ENCODE data around the gene LMTK3. TPM values are rescaled to one million over a fixed set of nuclear protein-coding genes. Genes with fewer than 3 reads are reported as not detected.

The LMTK3 gene
- total RNA-seq, 1 donor from 2014 or later = 4.2 TPM

- DNase-seq (ENCODE audit: low read depth) = no peak
- TF ChIP-seq CTCF (conservative IDR thresholded peaks at IDR 0.05; ENCODE audit: low read depth, low read length) = no peak
Observed at GRCh38 chr19:48548253-48548911, 36.7 kb upstream of the LMTK3 start.

DNA sequence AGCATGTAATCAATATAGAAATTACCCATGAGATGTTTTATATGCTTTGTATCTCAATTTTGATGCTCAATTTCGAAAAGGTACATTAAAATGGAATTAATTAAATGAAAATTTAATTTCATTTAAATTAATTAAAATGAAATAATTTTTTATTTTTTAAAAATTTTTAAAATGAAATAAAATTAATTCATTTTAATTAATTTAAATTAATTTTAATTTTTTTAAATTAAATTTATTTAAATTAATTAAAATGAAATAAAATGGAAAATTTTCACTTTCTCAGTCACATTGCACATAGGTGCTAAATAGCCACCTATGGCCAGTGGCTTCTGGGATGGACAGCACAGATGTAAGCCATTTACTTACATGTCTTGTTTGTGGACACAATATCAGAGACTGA lies 36.1 kb upstream of the LMTK3 start:
- H3K4me3 ChIP-seq (ENCODE audit: low read depth, low read length) = no peak overlapping the region
- TF ChIP-seq CTCF (conservative IDR thresholded peaks at IDR 0.05; ENCODE audit: low read depth, low read length) = no peak

More at GRCh38 chr19:48548253-48548911, 36.7 kb upstream of the LMTK3 start:
- H3K4me3 ChIP-seq (ENCODE audit: low read depth, low read length) = no peak overlapping the region

DNA sequence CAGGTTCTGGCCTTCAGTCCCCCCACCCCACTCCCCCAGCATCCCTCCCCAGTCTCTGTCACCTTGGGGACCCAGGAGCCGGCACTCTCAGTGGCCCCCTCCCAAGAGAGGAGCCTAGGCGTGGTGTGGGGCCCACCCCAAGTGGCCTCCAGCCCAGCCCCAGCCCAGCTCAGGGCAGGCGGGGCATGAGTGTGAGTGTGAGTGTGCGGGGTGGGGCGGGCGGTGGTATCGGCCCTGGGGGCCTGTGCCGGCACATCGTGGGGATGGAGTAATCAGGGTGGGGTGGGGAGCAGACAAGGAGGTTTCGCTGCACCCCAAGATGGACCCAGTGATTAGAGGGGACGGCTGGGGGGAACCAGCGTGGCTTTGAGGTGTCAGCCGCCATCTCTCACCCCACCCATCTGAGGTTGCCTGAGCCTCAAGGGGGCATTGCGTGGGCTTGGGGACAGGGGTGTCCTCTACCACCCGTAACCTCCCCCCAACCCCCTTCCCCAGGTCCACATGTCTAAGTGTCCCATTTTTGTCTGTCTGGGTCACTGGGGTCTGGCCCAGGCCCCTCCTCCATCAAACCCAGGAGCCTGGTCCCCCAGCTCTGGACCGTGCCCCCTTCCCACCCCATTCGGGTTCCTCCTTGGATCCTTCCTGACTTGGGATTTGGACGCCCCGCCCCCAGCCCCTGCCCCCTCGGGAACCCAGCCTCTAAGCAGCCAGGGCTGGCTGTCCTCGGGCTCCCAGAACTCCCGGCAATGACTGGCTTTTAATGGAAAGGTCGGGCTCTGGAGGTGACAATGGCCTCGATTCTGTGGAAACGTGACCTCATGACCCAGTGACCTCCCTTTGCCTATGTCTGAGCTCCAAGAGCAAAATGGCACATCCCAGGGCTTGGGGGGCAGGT lies 33.5 kb upstream of the LMTK3 start:
- TF ChIP-seq CTCF (conservative IDR thresholded peaks at IDR 0.05; ENCODE audit: low read depth, low read length) = no peak
- no peak overlapping the region for H3K4me3 ChIP-seq (ENCODE audit: low read depth, low read length)
- no peak for DNase-seq (ENCODE audit: low read depth)

More for the DNA sequence above, 36.1 kb upstream of the LMTK3 start:
- no peak for DNase-seq (ENCODE audit: low read depth)

- no peak for DNase-seq (ENCODE audit: low read depth)
- TF ChIP-seq CTCF (conservative IDR thresholded peaks at IDR 0.05; ENCODE audit: low read depth, low read length) = no peak
- H3K4me3 ChIP-seq (ENCODE audit: low read depth, low read length) = no peak overlapping the region
Observed at GRCh38 chr19:48543121-48543710, 31.6 kb upstream of the LMTK3 start.

GRCh38 chr19:48541813-48542212 lies 30.2 kb upstream of the LMTK3 start:
- DNase-seq (ENCODE audit: low read depth) = no peak
- TF ChIP-seq CTCF (conservative IDR thresholded peaks at IDR 0.05; ENCODE audit: low read depth, low read length) = no peak
- no peak overlapping the region for H3K4me3 ChIP-seq (ENCODE audit: low read depth, low read length)

GRCh38 chr19:48540110-48540509 lies 28.5 kb upstream of the LMTK3 start:
- no peak for DNase-seq (ENCODE audit: low read depth)
- H3K4me3 ChIP-seq (ENCODE audit: low read depth, low read length) = no peak overlapping the region
- no peak for TF ChIP-seq CTCF (conservative IDR thresholded peaks at IDR 0.05; ENCODE audit: low read depth, low read length)
